SHP77 treated with DMSO at 0.1 percent for 48 hours (cell line): ENCODE results near the gene PSMB1.
A peak's percentile ranks its signal among the peaks of the same experiment; 100 is the strongest.

Source experiments
- DNase-seq: peaks from one replicate; lab custom pipeline; 2025; lab: John Stamatoyannopoulos, UW

PSMB1 gene

GRCh38 chr6:170552765-170553533, at the start of gene PSMB1:
PSMB1 (minus strand) TSS chr6:170553307; CDS start chr6:170553242, 65 bp downstream.
- DNase-seq: peak; percentile 80

GRCh38 chr6:170597278-170597677, 44.2 kb upstream of the PSMB1 start:
- no peak for DNase-seq

- DNase-seq: no peak
Observed at GRCh38 chr6:170596426-170596825, 43.3 kb upstream of the PSMB1 start.

GRCh38 chr6:170590725-170591124, 37.6 kb upstream of the PSMB1 start:
- no peak for DNase-seq

- DNase-seq: no peak
Observed at GRCh38 chr6:170584954-170585498, 31.9 kb upstream of the PSMB1 start.

GRCh38 chr6:170584181-170584953, 31.3 kb upstream of the PSMB1 start, which contains the start of gene PDCD2:
PDCD2 (minus strand) TSS chr6:170584637; CDS start chr6:170584581, 56 bp downstream.
- DNase-seq: peak; percentile 86

- no peak for DNase-seq
Observed at GRCh38 chr6:170583756-170584180, 30.7 kb upstream of the PSMB1 start.

- DNase-seq: no peak
Observed at GRCh38 chr6:170578909-170579308, 25.8 kb upstream of the PSMB1 start.

- no peak for DNase-seq
Observed at GRCh38 chr6:170575250-170575649, 22.1 kb upstream of the PSMB1 start.

- DNase-seq: no peak
Observed at GRCh38 chr6:170572704-170573466, 19.8 kb upstream of the PSMB1 start.

- no peak for DNase-seq
Observed at GRCh38 chr6:170564936-170565530, 11.9 kb upstream of the PSMB1 start.

- no peak for DNase-seq
Observed at GRCh38 chr6:170561555-170561954, 8.4 kb upstream of the PSMB1 start.

- no peak for DNase-seq
Observed at GRCh38 chr6:170555305-170555704, 2.2 kb upstream of the PSMB1 start.

- no peak for DNase-seq
Observed at GRCh38 chr6:170554796-170555137, 1.7 kb upstream of the PSMB1 start.

- DNase-seq: peak; percentile 98
Observed at GRCh38 chr6:170554013-170554795, 1.1 kb upstream of the PSMB1 start, which contains the start of gene TBP. TBP (plus strand) TSS chr6:170554369; CDS start chr6:170557030, 2,661 bp downstream.

GRCh38 chr6:170553534-170554012, 466 bp upstream of the PSMB1 start:
- DNase-seq: no peak

- no peak for DNase-seq
Observed at GRCh38 chr6:170545405-170545804, 7.7 kb downstream of the PSMB1 start.

- DNase-seq: no peak
Observed at GRCh38 chr6:170542031-170542719, 10.9 kb downstream of the PSMB1 start.

GRCh38 chr6:170537329-170537728, 15.8 kb downstream of the PSMB1 start:
- DNase-seq: no peak

GRCh38 chr6:170536671-170537070, 16.4 kb downstream of the PSMB1 start:
- no peak for DNase-seq
